ENCODE data around the gene CFAP74. TPM values are rescaled to one million over a fixed set of nuclear protein-coding genes. Genes with fewer than 3 reads are reported as not detected.
"Not testable (repeated sequence)": the region's sequence is repeated elsewhere in the genome, so short reads cannot be mapped to it uniquely, and the experiment has no call there.

CFAP74 gene
- polyA plus RNA-seq, 2 of the 4 experiments (the other 2 are of a cell fraction), result 0.03 to 0.04 TPM

GRCh38 chr1:1890506-1891348 is 112.9 kb downstream of the CFAP74 start, which contains the start of gene GNB1 (continued):
- TF ChIP-seq ELK1 (IDR thresholded peaks at IDR 0.05; ENCODE audit: low read depth, low read length) (no peak), ATOH8 (CRISPR knock-in tag; IDR thresholded peaks at IDR 0.05; ENCODE audit: low read depth) (peak; percentile 57; the same call in 1 of the 2 replicates), TP53 (CRISPR knock-in tag; IDR thresholded peaks at IDR 0.05) (no peak)

GRCh38 chr1:1889847-1890505 is 113.6 kb downstream of the CFAP74 start:
- ChIA-PET CTCF (interaction anchor here (5.2 kb wide), 1 partner anchor 18 kb away, joined by 40 read pairs; no protein-coding TSS in a partner anchor), POLR2A (interaction anchor here (0.6 kb wide), 1 partner anchor 17 kb away, joined by 3 read pairs; no protein-coding TSS in a partner anchor)
- TF ChIP-seq RCOR1 (IDR thresholded peaks at IDR 0.05; ENCODE audit: low read depth, low read length) (no peak), JUN (IDR thresholded peaks at IDR 0.05) (no peak; a peak in 1 of 5 replicates), TP53 (CRISPR knock-in tag; IDR thresholded peaks at IDR 0.05) (no peak), ATOH8 (CRISPR knock-in tag; IDR thresholded peaks at IDR 0.05; ENCODE audit: low read depth) (no peak), JUNB (IDR thresholded peaks at IDR 0.05) (no peak), CTCF (IDR thresholded peaks at IDR 0.05) (no peak)
- Histone ChIP-seq H3K27ac (peak overlapping the region; percentile 97 to 100), H3K4me1 (peaks cover 35% of the 10 kb centered on the region), H3K4me2 (peak overlapping the region; percentile 92), H3K9me3 (no peaks in the 10 kb centered on the region), H3K4me3 (peak overlapping the region; percentile 89)
- 0% methylated on average over 11 of the region's 88 CpGs for WGBS (ENCODE audit: missing lambda C conversion rate)
- no peak for FAIRE-seq
- peak; percentile 20 to 27; a peak in 5 of 6 replicates for ATAC-seq
- DNase-seq (ENCODE audit: low read depth in 1 of 2, low spot score in 1 of 2), result peak in 1 of 2 experiments; percentile 46

- ATAC-seq, result no peak
- no peak for DNase-seq (ENCODE audit: low read depth in 1 of 2, low spot score in 1 of 2)
- CTCF ChIA-PET, result interaction anchor here (5.2 kb wide), 1 partner anchor 18 kb away, joined by 40 read pairs; no protein-coding TSS in a partner anchor
- Histone ChIP-seq H3K27ac (peak overlapping the region; percentile 97 to 100), H3K9me3 (no peaks in the 10 kb centered on the region), H3K4me2 (peak overlapping the region; percentile 92), H3K4me3 (peak overlapping the region; percentile 89), H3K4me1 (peaks cover 30% of the 10 kb centered on the region)
- 9% methylated on average over 9 of the region's 9 CpGs for WGBS (ENCODE audit: missing lambda C conversion rate)
- no peak for TF ChIP-seq MAX (IDR thresholded peaks at IDR 0.05)
- no peak for TF ChIP-seq EP300 (IDR thresholded peaks at IDR 0.05)
- TF ChIP-seq BCL3 (IDR thresholded peaks at IDR 0.05), result no peak
- TF ChIP-seq ZNF302 (CRISPR knock-in tag; IDR thresholded peaks at IDR 0.05), result no peak
- no peak for TF ChIP-seq CBX8 (IDR thresholded peaks at IDR 0.05)
- TF ChIP-seq ESRRA (IDR thresholded peaks at IDR 0.05; ENCODE audit: borderline replicate concordance, low read length), result no peak
- no peak for TF ChIP-seq MAZ (IDR thresholded peaks at IDR 0.05; ENCODE audit: borderline replicate concordance, low read depth, low read length)
- no peak for TF ChIP-seq PHF8 (IDR thresholded peaks at IDR 0.05; ENCODE audit: borderline replicate concordance, low read depth)
- TF ChIP-seq SREBF2 (IDR thresholded peaks at IDR 0.05), result no peak
- TF ChIP-seq CHD4 (IDR thresholded peaks at IDR 0.05; ENCODE audit: borderline replicate concordance), result no peak
- no peak for TF ChIP-seq SMC3 (IDR thresholded peaks at IDR 0.05)
- TF ChIP-seq FOSB (CRISPR knock-in tag; IDR thresholded peaks at IDR 0.05), result no peak
- TF ChIP-seq GATA3 (IDR thresholded peaks at IDR 0.05; ENCODE audit: borderline replicate concordance), result no peak
- no peak for TF ChIP-seq ZC3H11A (IDR thresholded peaks at IDR 0.05)
- peak; percentile 43 for FAIRE-seq
- POLR2A ChIA-PET, result interaction anchor here (0.6 to 0.7 kb wide), 2 partner anchors 16 to 112 kb away, joined by 3 to 5 read pairs; no protein-coding TSS in a partner anchor
These were observed 114.4 kb downstream of the CFAP74 start for GRCh38 chr1:1889090-1889750.

GRCh38 chr1:1883890-1884289 is 119.7 kb downstream of the CFAP74 start:
- not testable (repeated sequence) for H3K27ac ChIP-seq; H3K9me3 ChIP-seq; H3K4me3 ChIP-seq; ATAC-seq; DNase-seq (ENCODE audit: low read depth in 1 of 2, low spot score in 1 of 2); FAIRE-seq
- WGBS (ENCODE audit: missing lambda C conversion rate), result 80% methylated on average over 10 of the region's 11 CpGs
- Histone ChIP-seq H3K4me2 (peak overlapping the region; percentile 2; the same call in 1 of the 3 replicates), H3K4me1 (peaks cover 40% of the 10 kb centered on the region)
- POLR2A ChIA-PET, result interaction anchor here (0.7 to 1.2 kb wide), 2 partner anchors 9 to 18 kb away, joined by 4 read pairs; no protein-coding TSS in a partner anchor
- CTCF ChIA-PET, result interaction anchor here (0.5 to 1.1 kb wide), 2 partner anchors 9 to 22 kb away, joined by 3 to 5 read pairs; no protein-coding TSS in a partner anchor
